Esophagus muscularis mucosa (tissue), 4 donors: ENCODE measurements around the gene SIDT2. TPM values are rescaled to one million over a fixed set of nuclear protein-coding genes. Genes with fewer than 3 reads are reported as not detected.

Experiments
- DNase-seq: peaks from one replicate; pipeline ENCODE4 v3.0.0-alpha.2; 2017; ENCODE audit errors: extremely low spot score
- H3K27ac ChIP-seq, 4 donors: fragments of 200-600 bp; sonication (generic); replicated peaks in 1 of 4; 1 replicate in 3 of 4; 2 replicates in 1 of 4; pipeline ENCODE4 v1.5.1; 2016 to 2019; ENCODE audit warnings: mild to moderate bottlenecking in 1 of 4
- H3K27me3 ChIP-seq, 4 donors: fragments of 200-600 bp; sonication (generic); one replicate each; pipeline versions ENCODE4 v1.5.1 to v1.6.0; 2016 to 2019
- H3K36me3 ChIP-seq, 4 donors: fragments of 200-600 bp; sonication (generic); one replicate each; pipeline ENCODE4 v1.5.1; 2016 to 2019
- H3K4me1 ChIP-seq, 4 donors: fragments of 200-600 bp; sonication (generic); one replicate each; pipeline ENCODE4 v1.5.1; 2016 to 2019
- H3K4me3 ChIP-seq, 4 donors: fragments of 200-600 bp; sonication (generic); 1 replicate in 2 of 4; 2 replicates in 2 of 4; pipeline ENCODE4 v1.5.1; 2016 to 2019; ENCODE audit warnings: mild to moderate bottlenecking in 4 of 4, moderate library complexity in 1 of 4
- H3K9me3 ChIP-seq, 4 donors: fragments of 200-600 bp; sonication (generic); 1 replicate in 3 of 4; 2 replicates in 1 of 4; pipeline ENCODE4 v1.5.1; 2016 to 2019
- CTCF ChIP-seq, 3 experiments: fragments of 200-600 bp in 2 of 3; fragments of 450-650 bp in 1 of 3; sonication (generic) in 2 of 3; IDR thresholded peaks; one replicate each; pipeline ENCODE4 v1.5.1; 2017 to 2019; ENCODE audit warnings: antibody characterized with exemption in 3 of 3, mild to moderate bottlenecking in 2 of 3, moderate library complexity in 1 of 3
- EP300 ChIP-seq: sonication (generic); formaldehyde crosslinking; IDR thresholded peaks from one replicate; pipeline ENCODE4 v1.6.1; 2017; ENCODE audit warnings: antibody characterized with exemption
- POLR2A ChIP-seq: fragments of 450-650 bp; IDR thresholded peaks from one replicate; pipeline ENCODE4 v1.6.1; 2017; ENCODE audit warnings: antibody characterized with exemption, moderate library complexity, mild to moderate bottlenecking, low read depth
- POLR2AphosphoS5 ChIP-seq, 2 donors: sonication (generic); formaldehyde crosslinking; IDR thresholded peaks; one replicate each; pipeline ENCODE4 v1.6.1; 2017; ENCODE audit warnings: antibody characterized with exemption in 2 of 2
- WGBS: methylation state at CpG from one replicate; pipeline ENCODE4 v1.1.5; 2018; 5-methylcytosine and 5-hydroxymethylcytosine counted together
- intact Hi-C: fragments of 100-400 bp; cut with DNase I; formaldehyde crosslinking; loops from one replicate; pipeline ENCODE4 v1.15.1; 2023
- total RNA-seq, 4 donors: library from RNA; depleted of rRNA; stranded (reverse); fragments of >200 nt; gene quantifications; one replicate each; pipeline versions ENCODE4 v1.1.0 to v1.2.1, GENCODE V29; 2016

SIDT2 gene
- total RNA-seq, 4 donors from 2014 or later: 26.5 to 34.1 (median 29.3) TPM

DNA sequence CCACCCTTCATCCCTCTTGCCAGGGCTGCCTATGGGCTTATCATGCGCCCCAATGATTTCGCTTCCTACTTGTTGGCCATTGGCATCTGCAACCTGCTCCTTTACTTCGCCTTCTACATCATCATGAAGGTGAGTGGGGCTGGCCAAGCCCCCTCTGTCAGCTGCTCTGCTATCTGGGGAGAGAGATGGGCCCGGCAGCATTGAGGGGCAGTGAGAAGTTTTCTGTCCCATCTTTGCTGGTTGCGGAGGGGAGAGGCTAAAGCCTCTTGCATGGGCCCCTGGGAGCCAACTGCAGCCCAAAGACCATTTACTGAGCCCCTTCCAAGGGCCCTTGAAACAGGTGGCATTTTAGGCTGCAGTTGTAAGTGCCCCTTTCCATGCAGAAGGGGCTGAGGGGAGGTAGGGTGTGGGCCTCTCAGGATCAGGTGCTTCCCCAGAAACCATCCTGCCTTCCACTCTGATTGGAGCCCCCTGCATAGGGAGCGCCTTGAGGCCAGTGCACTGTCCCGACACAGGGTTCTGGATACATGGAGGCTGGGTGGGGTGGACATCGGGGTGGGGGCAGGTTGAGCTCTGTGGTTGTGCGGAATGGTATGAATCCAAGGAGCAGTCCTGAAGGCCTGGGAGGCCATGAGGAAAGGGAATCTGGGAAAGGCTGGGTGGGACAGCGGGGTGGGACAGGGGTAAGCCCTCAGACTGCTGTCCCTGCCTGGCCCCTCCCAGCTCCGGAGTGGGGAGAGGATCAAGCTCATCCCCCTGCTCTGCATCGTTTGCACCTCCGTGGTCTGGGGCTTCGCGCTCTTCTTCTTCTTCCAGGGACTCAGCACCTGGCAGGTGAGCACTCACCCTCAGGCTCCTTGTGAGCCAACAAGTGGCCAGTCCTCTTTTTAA, 14.8 kb downstream of the SIDT2 start:
- H3K4me1 ChIP-seq: peaks cover 7 to 27% (median 19%) of the 10 kb centered on the region in 4 donors
- TF ChIP-seq EP300 (no peak), POLR2A (no peak), CTCF (IDR thresholded peaks at IDR 0.05) (no peak), POLR2AphosphoS5 (IDR thresholded peaks at IDR 0.05) (no peak)
- no peaks in the 10 kb centered on the region for H3K27me3 ChIP-seq
- H3K9me3 ChIP-seq: no peaks in the 10 kb centered on the region
- DNase-seq: no peak
- H3K4me3 ChIP-seq: no peak overlapping the region
- intact Hi-C loops: no loop called here
- peaks cover 48 to 82% (median 78%) of the 10 kb centered on the region in 4 donors for H3K36me3 ChIP-seq
- peak overlapping the region in 1 of 4 donors; percentile 16 for H3K27ac ChIP-seq
- WGBS: 92% methylated on average over 15 of the region's 15 CpGs

DNA sequence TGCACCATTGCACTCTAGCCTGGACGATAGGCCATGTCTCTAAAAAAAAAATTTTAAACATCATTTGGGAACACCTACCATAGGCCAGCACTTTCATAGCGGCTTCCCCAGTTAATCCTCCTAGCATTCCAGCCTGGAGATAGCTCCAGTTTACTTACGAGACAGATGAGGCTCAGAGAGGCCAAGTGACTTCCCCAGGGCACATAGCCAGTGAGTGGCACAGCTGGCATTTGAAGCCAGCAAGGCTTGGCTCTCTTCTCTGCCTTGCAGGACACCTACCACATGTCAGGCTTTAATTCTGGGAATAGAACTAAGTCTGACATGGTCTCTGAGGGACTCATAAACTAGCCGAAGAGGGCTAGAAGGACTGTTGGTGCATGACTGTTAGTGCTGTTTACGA, 15.7 kb downstream of the SIDT2 start:
- no peak for TF ChIP-seq POLR2A
- no peak for TF ChIP-seq CTCF (IDR thresholded peaks at IDR 0.05)
- no peak for TF ChIP-seq EP300
- no peak for TF ChIP-seq POLR2AphosphoS5 (IDR thresholded peaks at IDR 0.05)
- no peak for DNase-seq
- H3K9me3 ChIP-seq: no peaks in the 10 kb centered on the region
- H3K27me3 ChIP-seq: no peaks in the 10 kb centered on the region
- intact Hi-C loops: no loop called here
- peaks cover 40 to 73% (median 69%) of the 10 kb centered on the region in 4 donors for H3K36me3 ChIP-seq
- WGBS: 77% methylated on average over 5 of the region's 5 CpGs
- peak overlapping the region in 1 of 4 donors; percentile 16 for H3K27ac ChIP-seq
- H3K4me3 ChIP-seq: no peak overlapping the region
- H3K4me1 ChIP-seq: peaks cover 15 to 36% (median 25%) of the 10 kb centered on the region in 4 donors

- no peaks in the 10 kb centered on the region for H3K27me3 ChIP-seq
- no peaks in the 10 kb centered on the region for H3K9me3 ChIP-seq
- WGBS: 90% methylated on average over 4 of the region's 4 CpGs
- H3K36me3 ChIP-seq: peaks cover 35 to 63% (median 59%) of the 10 kb centered on the region in 4 donors
- TF ChIP-seq CTCF (IDR thresholded peaks at IDR 0.05) (no peak), EP300 (no peak)
- no peak for DNase-seq
- H3K4me3 ChIP-seq: no peak overlapping the region
- peaks cover 17 to 38% (median 27%) of the 10 kb centered on the region in 4 donors for H3K4me1 ChIP-seq
- intact Hi-C loops: no loop called here
- no peak overlapping the region for H3K27ac ChIP-seq
These were observed 16.7 kb downstream of the SIDT2 start for GRCh38 chr11:117195258-117195657.

GRCh38 chr11:117195761-117196160, 17.2 kb downstream of the SIDT2 start:
- Histone ChIP-seq H3K4me3 (no peak overlapping the region), H3K27me3 (no peaks in the 10 kb centered on the region), H3K4me1 (peaks cover 17 to 38% (median 27%) of the 10 kb centered on the region in 4 donors), H3K36me3 (peaks cover 30 to 58% (median 55%) of the 10 kb centered on the region in 4 donors), H3K27ac (peak overlapping the region in 1 of 4 donors; percentile 94), H3K9me3 (no peaks in the 10 kb centered on the region)
- WGBS: 71% methylated on average over 11 of the region's 19 CpGs
- no peak for TF ChIP-seq EP300
- no peak for TF ChIP-seq POLR2AphosphoS5 (IDR thresholded peaks at IDR 0.05)
- no peak for TF ChIP-seq CTCF (IDR thresholded peaks at IDR 0.05)
- no peak for TF ChIP-seq POLR2A
- no peak for DNase-seq
- intact Hi-C loops: no loop called here
